ENCODE data around the gene ERCC5.

ERCC5 gene

DNA sequence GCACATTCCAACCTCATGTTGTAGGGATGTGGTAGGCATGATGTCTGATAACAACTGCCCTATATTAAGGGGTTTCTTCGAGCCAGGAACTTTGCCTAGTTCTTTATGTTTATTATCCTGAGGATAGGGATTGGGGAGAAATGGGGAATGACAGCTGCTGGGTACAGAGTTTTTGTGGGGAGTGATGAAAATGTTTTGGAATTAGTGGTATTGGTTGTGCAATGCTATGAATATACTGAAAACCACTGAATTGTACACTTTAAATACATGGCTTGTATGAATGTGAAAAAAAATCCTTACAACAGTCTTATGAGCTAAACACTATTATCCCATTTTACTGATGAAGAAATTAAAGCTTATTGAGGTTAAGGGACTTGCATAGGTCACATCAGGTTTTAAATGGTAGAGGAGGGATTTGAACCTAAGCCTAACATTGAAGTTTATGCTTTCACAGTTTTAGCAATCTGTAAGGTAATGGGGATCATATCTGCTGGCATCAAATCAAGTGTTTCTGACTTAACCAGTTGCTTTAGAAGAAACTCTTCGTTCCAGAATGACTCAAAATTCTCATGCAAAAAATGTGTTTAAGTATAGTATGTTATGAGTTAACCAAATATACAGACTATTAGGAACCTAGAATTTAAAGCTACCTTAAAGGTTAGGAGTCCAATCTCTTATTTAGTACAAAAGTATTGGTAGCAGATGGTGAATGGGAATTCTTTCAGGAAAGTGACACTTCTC, 61.4 kb downstream of the ERCC5 start:
- TF ChIP-seq, protein P1, sequence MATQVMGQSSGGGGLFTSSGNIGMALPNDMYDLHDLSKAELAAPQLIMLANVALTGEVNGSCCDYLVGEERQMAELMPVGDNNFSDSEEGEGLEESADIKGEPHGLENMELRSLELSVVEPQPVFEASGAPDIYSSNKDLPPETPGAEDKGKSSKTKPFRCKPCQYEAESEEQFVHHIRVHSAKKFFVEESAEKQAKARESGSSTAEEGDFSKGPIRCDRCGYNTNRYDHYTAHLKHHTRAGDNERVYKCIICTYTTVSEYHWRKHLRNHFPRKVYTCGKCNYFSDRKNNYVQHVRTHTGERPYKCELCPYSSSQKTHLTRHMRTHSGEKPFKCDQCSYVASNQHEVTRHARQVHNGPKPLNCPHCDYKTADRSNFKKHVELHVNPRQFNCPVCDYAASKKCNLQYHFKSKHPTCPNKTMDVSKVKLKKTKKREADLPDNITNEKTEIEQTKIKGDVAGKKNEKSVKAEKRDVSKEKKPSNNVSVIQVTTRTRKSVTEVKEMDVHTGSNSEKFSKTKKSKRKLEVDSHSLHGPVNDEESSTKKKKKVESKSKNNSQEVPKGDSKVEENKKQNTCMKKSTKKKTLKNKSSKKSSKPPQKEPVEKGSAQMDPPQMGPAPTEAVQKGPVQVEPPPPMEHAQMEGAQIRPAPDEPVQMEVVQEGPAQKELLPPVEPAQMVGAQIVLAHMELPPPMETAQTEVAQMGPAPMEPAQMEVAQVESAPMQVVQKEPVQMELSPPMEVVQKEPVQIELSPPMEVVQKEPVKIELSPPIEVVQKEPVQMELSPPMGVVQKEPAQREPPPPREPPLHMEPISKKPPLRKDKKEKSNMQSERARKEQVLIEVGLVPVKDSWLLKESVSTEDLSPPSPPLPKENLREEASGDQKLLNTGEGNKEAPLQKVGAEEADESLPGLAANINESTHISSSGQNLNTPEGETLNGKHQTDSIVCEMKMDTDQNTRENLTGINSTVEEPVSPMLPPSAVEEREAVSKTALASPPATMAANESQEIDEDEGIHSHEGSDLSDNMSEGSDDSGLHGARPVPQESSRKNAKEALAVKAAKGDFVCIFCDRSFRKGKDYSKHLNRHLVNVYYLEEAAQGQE (IDR thresholded peaks at IDR 0.05; ENCODE audit: insufficient replicate concordance, low read depth), result no peak
- TF ChIP-seq, protein P2, sequence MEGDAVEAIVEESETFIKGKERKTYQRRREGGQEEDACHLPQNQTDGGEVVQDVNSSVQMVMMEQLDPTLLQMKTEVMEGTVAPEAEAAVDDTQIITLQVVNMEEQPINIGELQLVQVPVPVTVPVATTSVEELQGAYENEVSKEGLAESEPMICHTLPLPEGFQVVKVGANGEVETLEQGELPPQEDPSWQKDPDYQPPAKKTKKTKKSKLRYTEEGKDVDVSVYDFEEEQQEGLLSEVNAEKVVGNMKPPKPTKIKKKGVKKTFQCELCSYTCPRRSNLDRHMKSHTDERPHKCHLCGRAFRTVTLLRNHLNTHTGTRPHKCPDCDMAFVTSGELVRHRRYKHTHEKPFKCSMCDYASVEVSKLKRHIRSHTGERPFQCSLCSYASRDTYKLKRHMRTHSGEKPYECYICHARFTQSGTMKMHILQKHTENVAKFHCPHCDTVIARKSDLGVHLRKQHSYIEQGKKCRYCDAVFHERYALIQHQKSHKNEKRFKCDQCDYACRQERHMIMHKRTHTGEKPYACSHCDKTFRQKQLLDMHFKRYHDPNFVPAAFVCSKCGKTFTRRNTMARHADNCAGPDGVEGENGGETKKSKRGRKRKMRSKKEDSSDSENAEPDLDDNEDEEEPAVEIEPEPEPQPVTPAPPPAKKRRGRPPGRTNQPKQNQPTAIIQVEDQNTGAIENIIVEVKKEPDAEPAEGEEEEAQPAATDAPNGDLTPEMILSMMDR (IDR thresholded peaks at IDR 0.05; ENCODE audit: insufficient read depth, low read length), result no peak
- TF ChIP-seq POLR2AphosphoS5 (IDR thresholded peaks at IDR 0.05; ENCODE audit: low read depth) (no peak), SPI1 (IDR thresholded peaks at IDR 0.05; ENCODE audit: borderline replicate concordance, low read depth) (no peak), GABPA (IDR thresholded peaks at IDR 0.05; ENCODE audit: low read depth) (no peak)
- Histone ChIP-seq H3K27ac (replicated peaks) (no peak overlapping the region), H3K4me3 (replicated peaks; ENCODE audit: insufficient read depth, low read length) (no peak overlapping the region), H3K27me3 (ENCODE audit: insufficient read depth, poor library complexity, severe bottlenecking) (peaks cover 7% of the 10 kb centered on the region)
- DNase-seq (ENCODE audit: low read depth in 1 of 2, low spot score in 1 of 2), result no peak

DNA sequence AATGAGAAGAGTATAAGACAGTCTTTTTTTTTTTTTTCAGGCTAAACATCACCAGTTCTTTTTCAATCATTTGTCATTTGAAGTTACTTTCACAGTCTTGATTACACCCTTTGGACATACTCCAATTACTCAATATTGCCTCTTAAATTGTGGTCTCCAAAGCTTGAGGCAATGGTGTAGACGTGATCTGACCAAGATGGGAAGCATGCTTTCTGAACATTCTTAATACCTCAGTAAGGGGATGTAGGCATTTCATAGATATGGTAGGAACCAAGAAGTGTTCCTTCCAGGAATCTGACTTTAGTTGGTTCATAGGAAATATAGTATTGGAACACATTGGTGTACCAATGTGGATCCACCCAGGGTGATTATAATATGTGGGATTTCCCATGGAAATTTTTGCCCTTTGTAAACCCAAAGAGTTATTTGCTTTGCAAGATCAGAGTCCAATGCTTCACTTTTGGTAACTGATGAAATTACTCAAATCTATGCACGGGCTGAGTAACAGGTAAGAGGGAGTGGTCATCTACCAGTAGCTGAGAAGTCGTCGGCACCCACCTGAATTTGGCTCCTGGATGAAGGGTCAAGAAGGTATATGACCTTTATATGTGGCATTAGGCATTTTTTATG, 62.2 kb downstream of the ERCC5 start:
- Histone ChIP-seq H3K4me3 (replicated peaks; ENCODE audit: insufficient read depth, low read length) (no peak overlapping the region), H3K27ac (replicated peaks) (no peak overlapping the region), H3K27me3 (ENCODE audit: insufficient read depth, poor library complexity, severe bottlenecking) (peaks cover 7% of the 10 kb centered on the region)
- TF ChIP-seq POLR2AphosphoS5 (IDR thresholded peaks at IDR 0.05; ENCODE audit: low read depth), result no peak
- TF ChIP-seq, protein P2 (IDR thresholded peaks at IDR 0.05; ENCODE audit: insufficient read depth, low read length), result no peak
- no peak for TF ChIP-seq GABPA (IDR thresholded peaks at IDR 0.05; ENCODE audit: low read depth)
- no peak for TF ChIP-seq SPI1 (IDR thresholded peaks at IDR 0.05; ENCODE audit: borderline replicate concordance, low read depth)
- TF ChIP-seq, protein P1 (IDR thresholded peaks at IDR 0.05; ENCODE audit: insufficient replicate concordance, low read depth), result no peak
- no peak for DNase-seq (ENCODE audit: low read depth in 1 of 2, low spot score in 1 of 2)

DNA sequence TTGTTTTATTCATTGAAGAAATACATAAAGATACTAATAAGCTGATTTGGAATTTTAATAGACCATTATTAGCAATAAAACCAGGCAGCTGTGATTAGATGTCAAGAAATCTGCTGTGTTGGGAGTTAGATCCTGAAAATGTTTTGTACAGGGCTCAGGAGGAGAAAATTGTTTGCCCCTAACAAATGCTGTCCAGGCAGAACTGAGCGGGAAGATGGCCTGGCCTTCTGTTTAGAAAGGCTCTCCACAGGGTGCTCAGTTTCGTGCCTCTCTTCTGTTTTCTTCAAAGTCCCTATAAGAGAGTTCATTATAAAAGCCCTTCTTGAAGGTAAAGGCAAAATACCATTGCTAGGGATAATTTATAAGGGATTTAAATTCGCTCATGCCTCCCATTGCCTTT, 64.1 kb downstream of the ERCC5 start:
- DNase-seq (ENCODE audit: low read depth in 1 of 2, low spot score in 1 of 2), result no peak
- Histone ChIP-seq H3K27me3 (ENCODE audit: insufficient read depth, poor library complexity, severe bottlenecking) (peaks cover 7% of the 10 kb centered on the region), H3K4me3 (replicated peaks; ENCODE audit: insufficient read depth, low read length) (no peak overlapping the region), H3K27ac (replicated peaks) (no peak overlapping the region)
- TF ChIP-seq, protein P2 (IDR thresholded peaks at IDR 0.05; ENCODE audit: insufficient read depth, low read length), result no peak
- TF ChIP-seq, protein P1 (IDR thresholded peaks at IDR 0.05; ENCODE audit: insufficient replicate concordance, low read depth), result no peak
- no peak for TF ChIP-seq SPI1 (IDR thresholded peaks at IDR 0.05; ENCODE audit: borderline replicate concordance, low read depth)
- TF ChIP-seq POLR2AphosphoS5 (IDR thresholded peaks at IDR 0.05; ENCODE audit: low read depth), result no peak
- TF ChIP-seq GABPA (IDR thresholded peaks at IDR 0.05; ENCODE audit: low read depth), result no peak
